Peyer's patch (tissue), 4 donors: ENCODE data around the gene KRT32.

ENCODE experiments used
- CTCF ChIP-seq, 6 experiments: fragments of 450-650 bp in 4 of 6; fragments of 200-600 bp in 2 of 6; sonication (generic) in 1 of 6; IDR thresholded peaks; one replicate each; pipeline ENCODE4 v1.5.1; 2017 to 2019; ENCODE audit warnings: antibody characterized with exemption in 6 of 6, mild to moderate bottlenecking in 3 of 6, moderate library complexity in 1 of 6
- POLR2A ChIP-seq, 2 donors: fragments of 450-650 bp; IDR thresholded peaks; one replicate each; pipeline ENCODE4 v1.5.1; 2017; ENCODE audit warnings: antibody characterized with exemption in 2 of 2, mild to moderate bottlenecking in 2 of 2, moderate library complexity in 2 of 2

- TF ChIP-seq CTCF (IDR thresholded peaks at IDR 0.05), result no peak
- TF ChIP-seq POLR2A (IDR thresholded peaks at IDR 0.05), result no peak
These were observed 53.7 kb downstream of the KRT32 start for GRCh38 chr17:41413353-41413957.
